Uterus (tissue), 4 donors: ENCODE measurements around the gene RNASEH1. TPM values are rescaled to one million over a fixed set of nuclear protein-coding genes. Genes with fewer than 3 reads are reported as not detected.

Source experiments
- DNase-seq, 2 donors: peaks; one replicate each; pipeline ENCODE4 v3.0.0-alpha.2; 2019 to 2020
- H3K27ac ChIP-seq, 2 donors: fragments of 200-600 bp; sonication (generic); 1 replicate in 1 of 2; 2 replicates in 1 of 2; pipeline ENCODE4 v1.5.1; 2016 to 2018
- H3K27me3 ChIP-seq, 2 donors: fragments of 200-600 bp; sonication (generic); one replicate each; pipeline ENCODE4 v1.5.1; 2018 to 2019; ENCODE audit warnings: control low read depth in 1 of 2
- H3K36me3 ChIP-seq, 2 donors: fragments of 200-600 bp; sonication (generic); one replicate each; pipeline ENCODE4 v1.5.1; 2019; ENCODE audit warnings: control low read depth in 1 of 2
- H3K4me1 ChIP-seq, 2 donors: fragments of 200-600 bp; sonication (generic); one replicate each; pipeline ENCODE4 v1.5.1; 2018 to 2019; ENCODE audit warnings: control low read depth in 1 of 2
- H3K4me3 ChIP-seq, 2 donors: fragments of 200-600 bp; sonication (generic); 1 replicate in 1 of 2; 2 replicates in 1 of 2; pipeline ENCODE4 v1.5.1; 2018 to 2019; ENCODE audit warnings: mild to moderate bottlenecking in 1 of 2
- H3K9me3 ChIP-seq, 2 donors: fragments of 200-600 bp; sonication (generic); one replicate each; pipeline ENCODE4 v1.5.1; 2019; ENCODE audit warnings: control low read depth in 1 of 2
- CTCF ChIP-seq, 4 experiments: fragments of 200-600 bp in 2 of 4; fragments of 450-650 bp in 2 of 4; sonication (generic) in 2 of 4; IDR thresholded peaks; one replicate each; pipeline ENCODE4 v1.5.1; 2016 to 2019; ENCODE audit warnings: antibody characterized with exemption in 4 of 4, mild to moderate bottlenecking in 2 of 4, moderate library complexity in 1 of 4
- POLR2A ChIP-seq, 2 donors: fragments of 450-650 bp; IDR thresholded peaks; one replicate each; pipeline ENCODE4 v1.6.1; 2016; ENCODE audit warnings: antibody characterized with exemption in 2 of 2, mild to moderate bottlenecking in 1 of 2, moderate library complexity in 1 of 2
- intact Hi-C: fragments of 100-400 bp; cut with DNase I; formaldehyde crosslinking; loops from one replicate; pipeline ENCODE4 v1.15.1; 2023; ENCODE audit warnings: low total_unique reads
- total RNA-seq, 4 donors: library from RNA; depleted of rRNA in 3 of 4; stranded (reverse); fragments of >200 nt in 3 of 4; gene quantifications; one replicate each; pipeline versions ENCODE4 v1.1.0 to v1.2.4, GENCODE V29; 2014 to 2023
- donor health status: DM: yes; HTN: yes; CAD: no.

Gene RNASEH1
- total RNA-seq, 4 donors from 2014 or later, result 4.1 to 28.6 (median 15.2) TPM

- no peak for DNase-seq
- Histone ChIP-seq H3K27ac (no peak overlapping the region), H3K9me3 (no peaks in the 10 kb centered on the region), H3K4me1 (no peaks in the 10 kb centered on the region), H3K4me3 (no peak overlapping the region), H3K27me3 (no peaks in the 10 kb centered on the region), H3K36me3 (no peaks in the 10 kb centered on the region)
- intact Hi-C loops, result no loop called here
- TF ChIP-seq CTCF (IDR thresholded peaks at IDR 0.05) (no peak), POLR2A (IDR thresholded peaks at IDR 0.05) (no peak)
These were observed 46.2 kb upstream of the RNASEH1 start for GRCh38 chr2:3604207-3604877.

GRCh38 chr2:3603536-3604206 lies 45.5 kb upstream of the RNASEH1 start:
- TF ChIP-seq POLR2A (IDR thresholded peaks at IDR 0.05), result no peak
- no peak for TF ChIP-seq CTCF (IDR thresholded peaks at IDR 0.05)
- Histone ChIP-seq H3K9me3 (no peaks in the 10 kb centered on the region), H3K4me3 (no peak overlapping the region), H3K27ac (no peak overlapping the region), H3K4me1 (no peaks in the 10 kb centered on the region), H3K27me3 (no peaks in the 10 kb centered on the region), H3K36me3 (no peaks in the 10 kb centered on the region)
- intact Hi-C loops, result no loop called here
- no peak for DNase-seq

GRCh38 chr2:3602553-3603339 lies 44.6 kb upstream of the RNASEH1 start:
- H3K36me3 ChIP-seq, result no peaks in the 10 kb centered on the region
- no peak for DNase-seq
- TF ChIP-seq CTCF (IDR thresholded peaks at IDR 0.05) (no peak), POLR2A (IDR thresholded peaks at IDR 0.05) (no peak)
- no peaks in the 10 kb centered on the region for H3K9me3 ChIP-seq
- H3K4me1 ChIP-seq, result no peaks in the 10 kb centered on the region
- H3K4me3 ChIP-seq, result no peak overlapping the region
- no peaks in the 10 kb centered on the region for H3K27me3 ChIP-seq
- no peak overlapping the region for H3K27ac ChIP-seq
- intact Hi-C loops, result no loop called here

- H3K27me3 ChIP-seq, result no peaks in the 10 kb centered on the region
- DNase-seq, result no peak
- H3K27ac ChIP-seq, result no peak overlapping the region
- no peaks in the 10 kb centered on the region for H3K4me1 ChIP-seq
- no peaks in the 10 kb centered on the region for H3K9me3 ChIP-seq
- intact Hi-C loops, result no loop called here
- H3K4me3 ChIP-seq, result no peak overlapping the region
- H3K36me3 ChIP-seq, result no peaks in the 10 kb centered on the region
- no peak for TF ChIP-seq POLR2A (IDR thresholded peaks at IDR 0.05)
These were observed 43.6 kb upstream of the RNASEH1 start for GRCh38 chr2:3601561-3602271.

- H3K27ac ChIP-seq, result no peak overlapping the region
- no peaks in the 10 kb centered on the region for H3K27me3 ChIP-seq
- H3K9me3 ChIP-seq, result no peaks in the 10 kb centered on the region
- intact Hi-C loops, result no loop called here
- H3K36me3 ChIP-seq, result no peaks in the 10 kb centered on the region
- no peak for DNase-seq
- TF ChIP-seq POLR2A (IDR thresholded peaks at IDR 0.05) (no peak), CTCF (IDR thresholded peaks at IDR 0.05) (no peak)
- H3K4me1 ChIP-seq, result no peaks in the 10 kb centered on the region
- H3K4me3 ChIP-seq, result no peak overlapping the region
These were observed 42.2 kb upstream of the RNASEH1 start for GRCh38 chr2:3600256-3600855.
